Natural killer cell (primary cell): ENCODE results near the gene ATP6V0C. TPM values are rescaled to one million over a fixed set of nuclear protein-coding genes. Genes with fewer than 3 reads are reported as not detected.

Experiments used
- ATAC-seq, 3 donors: fragments of 150-1000 bp in 2 of 3; fragments of 200-7000 bp in 1 of 3; cut with Tn5 transposase; 1 replicate in 1 of 3; 2 replicates in 2 of 3; pipeline ENCODE4 v1.10.0; 2021; ENCODE audit warnings: mild to moderate bottlenecking in 2 of 3, moderate library complexity in 2 of 3
- DNase-seq, 2 donors: peaks; one replicate each; pipeline versions ENCODE4 v3.0.0 to v3.0.0-alpha.2; 2013 to 2021; ENCODE audit warnings: mixed read lengths in 1 of 2
- H3K27ac ChIP-seq: one replicate; pipeline ENCODE4 v1.5.1; 2013; ENCODE audit warnings: mild to moderate bottlenecking, low read length
- H3K27me3 ChIP-seq: one replicate; pipeline ENCODE4 v1.6.1; 2013; ENCODE audit warnings: low read length; ENCODE audit not compliant: control insufficient read depth, insufficient read depth
- H3K36me3 ChIP-seq: one replicate; pipeline ENCODE4 v1.6.1; 2013; ENCODE audit warnings: low read length; ENCODE audit not compliant: control insufficient read depth, insufficient read depth
- H3K4me1 ChIP-seq: one replicate; pipeline ENCODE4 v1.6.1; 2013; ENCODE audit warnings: low read length; ENCODE audit not compliant: control insufficient read depth, insufficient read depth
- H3K4me3 ChIP-seq: one replicate; pipeline ENCODE4 v1.5.1; 2013; ENCODE audit warnings: low read length
- H3K9me3 ChIP-seq: one replicate; pipeline ENCODE4 v1.6.1; 2013; ENCODE audit warnings: low read length; ENCODE audit not compliant: control insufficient read depth, insufficient read depth
- H3K27ac Mint-ChIP-seq, 2 donors: one replicate each; pipeline ENCODE4 v1.8.0; 2022; ENCODE audit warnings: mild to moderate bottlenecking in 2 of 2, mixed read lengths in 2 of 2, moderate library complexity in 1 of 2
- H3K27me3 Mint-ChIP-seq, 2 donors: one replicate each; pipeline ENCODE4 v1.8.0; 2022; ENCODE audit warnings: low read depth in 2 of 2, mixed read lengths in 2 of 2
- H3K36me3 Mint-ChIP-seq: one replicate; pipeline ENCODE4 v1.8.0; 2022; ENCODE audit warnings: mixed read lengths
- H3K4me1 Mint-ChIP-seq, 2 donors: one replicate each; pipeline ENCODE4 v1.8.0; 2022; ENCODE audit warnings: mixed read lengths in 2 of 2
- H3K4me3 Mint-ChIP-seq: one replicate; pipeline ENCODE4 v1.8.0; 2022; ENCODE audit warnings: mild to moderate bottlenecking, moderate library complexity, mixed read lengths
- H3K9me3 Mint-ChIP-seq, 2 donors: one replicate each; pipeline ENCODE4 v1.8.0; 2022; ENCODE audit warnings: mixed read lengths in 2 of 2
- WGBS: methylation state at CpG from one replicate; pipeline ENCODE4 v1.1.7; 2013; ENCODE audit warnings: missing lambda C conversion rate; ENCODE audit not compliant: insufficient coverage; 5-methylcytosine and 5-hydroxymethylcytosine counted together
- intact Hi-C: fragments of 100-400 bp; cut with micrococcal nuclease; formaldehyde crosslinking; loops from one replicate; pipeline ENCODE4 v1.14.2; 2022
- total RNA-seq, 4 donors: library from RNA; stranded (reverse); fragments of 120-200 nt in 1 of 4; gene quantifications; one replicate each; pipeline versions ENCODE4 v1.2.3 to v1.2.4, GENCODE V29; 2013 to 2022
- TF ChIP-seq, protein P1 (sequence below): fragments of 200-600 bp; IDR thresholded peaks from one replicate; pipeline ENCODE4 v1.8.0; 2022; ENCODE audit warnings: antibody characterized with exemption

Gene ATP6V0C
- total RNA-seq, 3 donors from 2014 or later (not counting 1 experiment from before 2014, with no cell fraction given): 183 to 242 (median 217) TPM

DNA sequence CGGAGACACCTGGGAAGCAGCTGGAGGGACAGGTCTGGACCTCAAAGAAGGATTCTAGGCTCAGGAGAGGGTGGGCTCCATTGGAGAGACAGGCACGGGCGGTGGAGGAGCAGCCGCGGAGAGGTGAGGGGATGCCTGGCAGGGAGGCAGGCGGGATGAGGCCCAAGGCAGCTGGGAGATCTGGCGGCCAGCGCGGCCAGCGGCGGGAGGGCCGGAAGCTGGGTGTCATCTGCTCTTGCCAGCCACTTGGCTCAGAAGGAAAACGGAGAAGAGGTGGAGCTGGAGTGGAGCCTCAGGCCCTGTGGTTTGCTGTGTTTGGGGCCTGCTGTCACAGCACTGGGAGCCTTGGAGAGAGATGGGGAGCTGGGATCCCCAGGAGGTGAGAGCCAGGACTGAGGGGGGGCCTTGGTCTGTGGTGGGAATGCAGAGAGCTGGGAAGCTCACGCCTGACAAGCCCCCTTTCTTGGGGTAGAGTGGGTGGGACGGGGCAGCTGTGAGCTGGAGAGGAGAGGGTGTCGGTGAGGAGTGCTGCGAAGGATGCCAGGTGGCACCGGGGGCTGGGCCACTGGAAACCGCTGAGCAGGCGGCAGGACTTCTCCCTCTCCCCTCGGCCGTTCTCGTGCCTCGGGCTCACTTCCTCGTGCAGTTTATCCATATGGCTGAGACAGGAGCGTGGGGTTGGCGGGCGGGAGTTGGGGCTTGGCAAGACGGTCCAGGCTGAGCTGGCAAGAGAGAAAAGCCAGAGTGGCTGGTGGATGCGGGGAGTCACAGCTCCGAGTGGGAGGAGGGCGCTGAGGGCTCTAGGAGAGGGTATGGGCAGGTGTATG lies 30.8 kb upstream of the ATP6V0C start:
- TF ChIP-seq, protein P1, sequence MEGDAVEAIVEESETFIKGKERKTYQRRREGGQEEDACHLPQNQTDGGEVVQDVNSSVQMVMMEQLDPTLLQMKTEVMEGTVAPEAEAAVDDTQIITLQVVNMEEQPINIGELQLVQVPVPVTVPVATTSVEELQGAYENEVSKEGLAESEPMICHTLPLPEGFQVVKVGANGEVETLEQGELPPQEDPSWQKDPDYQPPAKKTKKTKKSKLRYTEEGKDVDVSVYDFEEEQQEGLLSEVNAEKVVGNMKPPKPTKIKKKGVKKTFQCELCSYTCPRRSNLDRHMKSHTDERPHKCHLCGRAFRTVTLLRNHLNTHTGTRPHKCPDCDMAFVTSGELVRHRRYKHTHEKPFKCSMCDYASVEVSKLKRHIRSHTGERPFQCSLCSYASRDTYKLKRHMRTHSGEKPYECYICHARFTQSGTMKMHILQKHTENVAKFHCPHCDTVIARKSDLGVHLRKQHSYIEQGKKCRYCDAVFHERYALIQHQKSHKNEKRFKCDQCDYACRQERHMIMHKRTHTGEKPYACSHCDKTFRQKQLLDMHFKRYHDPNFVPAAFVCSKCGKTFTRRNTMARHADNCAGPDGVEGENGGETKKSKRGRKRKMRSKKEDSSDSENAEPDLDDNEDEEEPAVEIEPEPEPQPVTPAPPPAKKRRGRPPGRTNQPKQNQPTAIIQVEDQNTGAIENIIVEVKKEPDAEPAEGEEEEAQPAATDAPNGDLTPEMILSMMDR: no peak
- H3K4me3 ChIP-seq: no peak overlapping the region
- Mint-ChIP-seq H3K27me3 (peaks cover 0 to 3% of the 10 kb centered on the region in 2 donors), H3K9me3 (no peaks in the 10 kb centered on the region), H3K27ac (peak overlapping the region in 1 of 2 donors; percentile 38), H3K36me3 (no peaks in the 10 kb centered on the region), H3K4me3 (no peak overlapping the region), H3K4me1 (peaks cover 15 to 36% of the 10 kb centered on the region in 2 donors)
- H3K9me3 ChIP-seq: no peaks in the 10 kb centered on the region
- WGBS: 85% methylated on average over 32 of the region's 32 CpGs
- DNase-seq: no peak
- no peaks in the 10 kb centered on the region for H3K27me3 ChIP-seq
- no peak for ATAC-seq
- H3K36me3 ChIP-seq: no peaks in the 10 kb centered on the region
- intact Hi-C loops: loop anchor here (10.0 kb wide), 1 partner anchor 478 kb away; the partner anchor contains the start of gene ZNF598
- H3K4me1 ChIP-seq: peaks cover 30% of the 10 kb centered on the region
- H3K27ac ChIP-seq: no peak overlapping the region

DNA sequence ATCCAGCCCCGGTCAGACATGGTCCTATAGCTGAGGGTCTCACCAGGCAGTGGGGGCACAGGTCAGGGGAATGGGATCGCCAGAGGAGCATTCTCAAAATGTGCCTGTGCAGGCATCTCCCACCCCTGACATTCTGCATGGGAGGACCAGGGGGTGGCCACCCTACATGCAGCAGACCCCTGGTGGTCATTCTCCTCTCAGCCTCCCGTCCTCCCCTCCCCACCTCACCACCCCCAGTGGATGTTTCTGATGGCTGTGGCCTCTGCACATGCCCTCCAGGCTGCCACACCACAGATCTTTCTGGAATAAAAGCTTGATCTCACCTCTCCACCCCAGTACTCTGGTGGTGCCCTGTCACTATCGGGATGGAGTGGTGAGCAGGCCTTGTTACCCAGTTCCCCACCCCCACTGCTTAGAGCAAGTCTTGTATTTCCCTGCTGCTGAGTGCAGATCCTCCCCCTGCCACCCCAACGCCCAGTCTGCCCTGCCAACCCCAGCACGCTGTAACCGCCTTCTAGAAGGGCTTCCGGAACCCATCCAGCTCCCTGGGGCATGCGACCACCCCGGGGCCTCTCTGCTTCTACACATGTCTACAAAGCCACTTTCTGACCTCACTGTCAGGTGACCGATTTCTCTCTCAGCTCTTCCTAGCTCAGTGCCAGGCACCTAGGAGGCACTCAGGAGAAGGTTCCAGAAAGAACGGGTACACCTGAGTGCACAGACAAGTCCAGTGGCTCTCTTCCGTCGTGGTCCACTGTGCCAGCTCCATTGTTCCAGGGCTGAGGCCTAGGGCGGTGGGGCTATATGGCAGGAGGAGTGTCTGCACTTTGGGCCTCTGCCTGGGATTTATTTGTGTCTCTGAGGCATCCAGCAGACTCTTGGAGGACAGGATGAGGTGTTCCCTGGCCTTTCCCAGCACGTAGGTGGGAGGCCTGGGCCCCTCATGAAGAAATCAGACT lies 29.5 kb upstream of the ATP6V0C start:
- TF ChIP-seq, protein P1: no peak
- H3K27me3 ChIP-seq: no peaks in the 10 kb centered on the region
- H3K9me3 ChIP-seq: no peaks in the 10 kb centered on the region
- Mint-ChIP-seq H3K9me3 (no peaks in the 10 kb centered on the region), H3K4me1 (peaks cover 15 to 36% of the 10 kb centered on the region in 2 donors), H3K36me3 (no peaks in the 10 kb centered on the region), H3K27me3 (peaks cover 0 to 3% of the 10 kb centered on the region in 2 donors), H3K27ac (peak overlapping the region in 1 of 2 donors; percentile 52), H3K4me3 (no peak overlapping the region)
- intact Hi-C loops: loop anchor here (10.0 kb wide), 1 partner anchor 479 kb away; the partner anchor contains the start of gene ZNF598
- H3K4me3 ChIP-seq: no peak overlapping the region
- H3K4me1 ChIP-seq: peaks cover 37% of the 10 kb centered on the region
- DNase-seq (no peak), ATAC-seq (no peak)
- no peaks in the 10 kb centered on the region for H3K36me3 ChIP-seq
- 91% methylated on average over 16 of the region's 16 CpGs for WGBS
- H3K27ac ChIP-seq: no peak overlapping the region

DNA sequence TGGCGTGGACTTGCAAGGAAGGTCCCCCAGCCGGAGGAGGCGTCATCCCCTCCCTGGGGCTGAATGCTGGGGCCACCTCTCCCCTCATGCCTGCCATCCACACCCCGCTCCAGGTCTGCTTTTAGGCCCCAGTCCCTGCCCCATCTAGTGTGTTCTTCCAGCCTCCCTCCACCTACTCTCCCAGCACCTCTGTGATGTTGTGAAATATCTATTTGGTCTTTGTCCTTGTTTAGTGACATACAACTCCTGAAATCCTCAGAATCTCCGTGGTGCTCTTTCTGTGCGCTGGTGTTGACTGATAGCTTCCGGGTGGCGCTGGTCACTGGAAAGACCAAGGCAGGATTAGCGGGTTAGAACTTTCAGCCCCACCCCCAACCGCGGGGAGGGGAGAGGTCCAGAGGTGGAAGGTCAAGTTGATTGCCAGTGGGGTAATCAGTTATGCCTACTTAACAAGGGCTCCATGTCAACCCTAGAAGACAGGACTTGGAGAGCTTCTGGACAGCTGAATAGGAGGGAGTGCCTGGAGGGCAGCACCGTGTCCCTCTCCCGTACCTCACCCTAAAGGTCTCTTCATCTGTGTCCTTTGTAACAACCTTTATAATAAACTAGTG lies 28.7 kb upstream of the ATP6V0C start:
- no peak for DNase-seq
- H3K4me1 ChIP-seq: peaks cover 37% of the 10 kb centered on the region
- no peaks in the 10 kb centered on the region for H3K9me3 ChIP-seq
- H3K4me3 ChIP-seq: no peak overlapping the region
- H3K4me3 Mint-ChIP-seq: no peak overlapping the region
- H3K4me1 Mint-ChIP-seq: peaks cover 15 to 36% of the 10 kb centered on the region in 2 donors
- WGBS: 97% methylated on average over 11 of the region's 13 CpGs
- H3K27ac Mint-ChIP-seq: peak overlapping the region in 1 of 2 donors; percentile 52
- TF ChIP-seq, protein P1: no peak
- no peaks in the 10 kb centered on the region for H3K9me3 Mint-ChIP-seq
- H3K27ac ChIP-seq: no peak overlapping the region
- no peaks in the 10 kb centered on the region for H3K27me3 ChIP-seq
- H3K36me3 Mint-ChIP-seq: no peaks in the 10 kb centered on the region
- ATAC-seq: no peak
- no peaks in the 10 kb centered on the region for H3K36me3 ChIP-seq
- intact Hi-C loops: loop anchor here (10.0 kb wide), 1 partner anchor 480 kb away; the partner anchor contains the start of gene ZNF598
- H3K27me3 Mint-ChIP-seq: peaks cover 0 to 3% of the 10 kb centered on the region in 2 donors
